ENCODE data around the gene MLXIPL.
"Not testable (repeated sequence)": the region's sequence is repeated elsewhere in the genome, so short reads cannot be mapped to it uniquely, and the experiment has no call there.

The MLXIPL gene

GRCh38 chr7:73550093-73550492, 74.2 kb downstream of the MLXIPL start:
- DNase-seq (ENCODE audit: low spot score) = not testable (repeated sequence)

GRCh38 chr7:73549176-73549575, 75.1 kb downstream of the MLXIPL start:
- no peak for DNase-seq (ENCODE audit: low spot score)

GRCh38 chr7:73547841-73548240, 76.5 kb downstream of the MLXIPL start:
- no peak for DNase-seq (ENCODE audit: low spot score)

GRCh38 chr7:73544678-73545077, 79.6 kb downstream of the MLXIPL start:
- DNase-seq (ENCODE audit: low spot score) = no peak
